HCT116 (cell line): Measurements from ENCODE around the gene SERPINH1. TPM values are rescaled to one million over a fixed set of nuclear protein-coding genes. Genes with fewer than 3 reads are reported as not detected.

Source experiments
- ATAC-seq: fragments of 200-7000 bp; cut with Tn5 transposase; 2 replicates; pipeline ENCODE4 v1.9.1; 2020; ENCODE audit warnings: mild to moderate bottlenecking, moderate library complexity
- BruUV-seq: library from RNA; stranded (reverse); fragments of 400-500 nt; replicated peaks from 2 replicates; lab custom pipeline; 2021; lab: Mats Ljungman, UMichigan
- CTCF ChIA-PET: fragments of 300-600 bp; sonication (Branson Sonifier 250); formaldehyde crosslinking; loops from one replicate; lab custom pipeline; 2021; ENCODE audit warnings: antibody characterized with exemption; lab: Charles Lee
- POLR2A ChIA-PET: fragments of 300-600, 350-600 bp; sonication (Branson Sonifier 250); formaldehyde crosslinking; loops from one replicate; lab custom pipeline; 2021; ENCODE audit warnings: antibody characterized with exemption; lab: Charles Lee
- RAD21 ChIA-PET, 2 experiments: fragments of 300-600 bp; sonication (Branson Sonifier 250); formaldehyde crosslinking; loops; one replicate each; lab custom pipeline; 2023; ENCODE audit warnings: low total read pairs in 2 of 2; ENCODE audit not compliant: uncharacterized antibody in 2 of 2, unreplicated experiment in 2 of 2, low non-redundant PET in 1 of 2; lab: Charles Lee
- DNase-seq: peaks from one replicate; pipeline ENCODE4 v3.0.0-alpha.2; 2010; ENCODE audit warnings: low read depth, low spot score
- H2AFZ ChIP-seq: fragments of 200-600 bp; shearing (Covaris generic), sonication (generic); 2 replicates; pipeline ENCODE4 v1.6.1; 2017; ENCODE audit warnings: low read depth, mixed run types, mixed read lengths, antibody characterized with exemption, low read length; ENCODE audit not compliant: poor library complexity, severe bottlenecking
- H3K27ac ChIP-seq: 2 replicates; pipeline ENCODE4 v1.5.1; 2012; ENCODE audit warnings: low read depth, low read length
- H3K27me3 ChIP-seq: fragments of 200-600 bp; sonication (generic); 2 replicates; pipeline ENCODE4 v1.6.1; 2016; ENCODE audit warnings: mixed run types, low read length, mixed read lengths; ENCODE audit not compliant: insufficient read depth
- H3K36me3 ChIP-seq, 2 experiments: fragments of 200-500 bp in 1 of 2; fragments of 200-600 bp in 1 of 2; sonication (Bioruptor generic) in 1 of 2; sonication (generic) in 1 of 2; 2 replicates each; pipeline versions ENCODE4 v1.5.1 to v1.6.1; 2014 to 2016; ENCODE audit warnings: low read length in 2 of 2, inconsistent platforms in 1 of 2, mixed read lengths in 1 of 2, mixed run types in 1 of 2; ENCODE audit not compliant: insufficient read depth in 2 of 2, control insufficient read depth in 1 of 2
- H3K4me1 ChIP-seq, 2 experiments: fragments of 200-600 bp in 1 of 2; sonication (generic) in 1 of 2; 2 replicates each; pipeline versions ENCODE4 v1.5.1 to v1.6.1; 2012 to 2017; ENCODE audit warnings: low read length in 2 of 2, inconsistent platforms in 1 of 2, mild to moderate bottlenecking in 1 of 2, mixed read lengths in 1 of 2, mixed run types in 1 of 2, moderate library complexity in 1 of 2; ENCODE audit not compliant: insufficient read depth in 2 of 2, control insufficient read depth in 1 of 2
- H3K4me2 ChIP-seq: fragments of 200-600 bp; sonication (generic); 2 replicates; pipeline ENCODE4 v1.6.1; 2017; ENCODE audit warnings: mixed run types, low read length, mixed read lengths
- H3K4me3 ChIP-seq, 2 experiments: fragments of 200-600 bp in 1 of 2; sonication (generic) in 1 of 2; replicated peaks in 1 of 2; 2 replicates each; pipeline ENCODE4 v1.5.1; 2011 to 2016; ENCODE audit warnings: low read length in 2 of 2, control low read depth in 1 of 2, low read depth in 1 of 2, mild to moderate bottlenecking in 1 of 2, mixed read lengths in 1 of 2, mixed run types in 1 of 2
- H3K79me2 ChIP-seq: fragments of 200-600 bp; sonication (generic); 2 replicates; pipeline ENCODE4 v1.6.1; 2017; ENCODE audit warnings: mild to moderate bottlenecking, mixed run types, low read length, moderate library complexity, mixed read lengths; ENCODE audit not compliant: insufficient read depth
- H3K9ac ChIP-seq: fragments of 200-600 bp; sonication (generic); 2 replicates; pipeline ENCODE4 v1.6.1; 2016; ENCODE audit warnings: low read length, mixed read lengths
- H3K9me2 ChIP-seq: fragments of 200-600 bp; sonication (generic), shearing (Covaris generic); 2 replicates; pipeline ENCODE4 v1.6.1; 2017; ENCODE audit warnings: mixed run types, mild to moderate bottlenecking, moderate library complexity; ENCODE audit not compliant: insufficient read depth
- H3K9me3 ChIP-seq, 2 experiments: fragments of 200-500 bp in 1 of 2; fragments of 200-600 bp in 1 of 2; sonication (Bioruptor generic) in 1 of 2; sonication (generic) in 1 of 2; 2 replicates each; pipeline ENCODE4 v1.6.1; 2014 to 2017; ENCODE audit warnings: low read length in 2 of 2, mixed read lengths in 2 of 2, inconsistent platforms in 1 of 2, low read depth in 1 of 2, mild to moderate bottlenecking in 1 of 2, mixed run types in 1 of 2, moderate library complexity in 1 of 2; ENCODE audit not compliant: control insufficient read depth in 1 of 2, insufficient read depth in 1 of 2
- H4K20me1 ChIP-seq: fragments of 200-600 bp; sonication (generic), shearing (Covaris generic); 2 replicates; pipeline ENCODE4 v1.6.1; 2017; ENCODE audit warnings: mixed run types, mild to moderate bottlenecking, moderate library complexity; ENCODE audit not compliant: insufficient read depth
- EZH2 ChIP-seq: fragments of 200-600 bp; sonication (generic); IDR thresholded peaks from 2 replicates; pipeline ENCODE4 v1.6.1; 2017; ENCODE audit warnings: antibody characterized with exemption, mixed run types
- EZH2phosphoT487 ChIP-seq: fragments of 200-600 bp; IDR thresholded peaks from 2 replicates; pipeline ENCODE4 v1.6.1; 2018; ENCODE audit warnings: antibody characterized with exemption, borderline replicate concordance
- FOSL1 ChIP-seq: IDR thresholded peaks from 2 replicates; pipeline ENCODE4 v1.6.1; 2012; ENCODE audit warnings: low read depth
- JUND ChIP-seq: IDR thresholded peaks from 2 replicates; pipeline ENCODE4 v1.6.1; 2012
- POLR2A ChIP-seq: IDR thresholded peaks from 2 replicates; pipeline ENCODE4 v1.7.0; 2011; ENCODE audit warnings: borderline replicate concordance; ENCODE audit not compliant: insufficient read depth, insufficient read length; ENCODE audit errors: extremely low read depth
- RAD21 ChIP-seq: IDR thresholded peaks from 2 replicates; pipeline ENCODE4 v1.6.1; 2012; ENCODE audit warnings: low read depth, mild to moderate bottlenecking
- REST ChIP-seq: IDR thresholded peaks from 2 replicates; pipeline ENCODE4 v1.6.1; 2012; ENCODE audit warnings: low read depth
- SP1 ChIP-seq: IDR thresholded peaks from 2 replicates; pipeline ENCODE4 v1.6.1; 2012; ENCODE audit warnings: low read depth
- ZBTB33 ChIP-seq: IDR thresholded peaks from 2 replicates; pipeline ENCODE4 v1.6.1; 2011; ENCODE audit warnings: mild to moderate bottlenecking, low read length, moderate library complexity; ENCODE audit not compliant: insufficient replicate concordance; ENCODE audit errors: extremely low read depth
- ZFX ChIP-seq: fragments of 450-650 bp; IDR thresholded peaks from 2 replicates; pipeline ENCODE4 v1.6.1; 2017
- ZNF274 ChIP-seq: fragments of 200-500 bp; sonication (Bioruptor generic); IDR thresholded peaks from 2 replicates; pipeline ENCODE4 v1.6.1; 2014; ENCODE audit warnings: mild to moderate bottlenecking, low read depth, low read length, inconsistent platforms
- intact Hi-C: fragments of 100-400 bp; cut with micrococcal nuclease; formaldehyde crosslinking; loops from 2 replicates; pipeline ENCODE4 v1.10.0; 2022
- total RNA-seq: library from RNA; stranded (reverse); gene quantifications from one replicate; pipeline ENCODE4 v1.2.1, GENCODE V29; 2021; ENCODE audit not compliant: unreplicated experiment
- TF ChIP-seq, protein P1 (sequence below): IDR thresholded peaks from 2 replicates; pipeline ENCODE4 v1.6.1; 2012

SERPINH1 gene
- total RNA-seq, 1 experiment from 2014 or later = 84.9 TPM

DNA sequence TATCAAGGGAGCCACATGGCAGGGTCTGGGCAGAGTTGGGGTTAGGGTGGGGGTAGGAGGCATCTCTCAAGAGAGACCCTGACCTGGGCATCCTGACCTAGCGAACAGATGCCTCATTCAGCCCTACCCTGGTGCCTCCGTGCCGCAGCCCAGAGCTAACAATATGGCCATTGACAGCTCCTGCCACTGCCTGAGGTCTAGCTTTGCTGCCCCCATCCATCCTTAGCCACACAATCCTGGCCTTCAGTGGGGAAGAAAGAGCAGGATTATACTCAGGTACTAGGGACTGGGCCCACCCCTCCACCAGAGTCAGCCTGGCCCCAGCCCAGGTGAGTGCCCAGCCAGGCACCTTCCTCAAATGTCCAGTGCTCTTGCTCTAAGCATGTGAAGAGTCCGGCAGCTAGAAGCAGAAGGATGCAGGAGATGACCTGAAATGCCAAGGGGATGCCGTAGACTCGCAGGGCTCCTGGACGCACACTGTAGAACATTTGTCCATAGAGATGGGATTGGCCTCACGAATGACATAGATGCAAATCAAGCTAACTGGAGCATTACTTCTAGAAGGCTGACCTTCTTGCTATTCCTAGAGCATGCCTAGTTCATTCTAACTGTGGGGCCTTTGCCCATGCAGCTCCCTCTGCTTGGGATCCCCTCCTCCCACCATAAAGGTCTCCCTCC, 13.3 kb upstream of the SERPINH1 start:
- intact Hi-C loops = loop anchor here (5.0 kb wide), 2 partner anchors 319 to 769 kb away; no protein-coding TSS in a partner anchor
- Histone ChIP-seq H3K4me3 (no peak overlapping the region), H3K4me1 (peaks cover 0 to 8% of the 10 kb centered on the region in 2 experiments; a peak in 2 of 4 replicates), H3K27me3 (no peaks in the 10 kb centered on the region), H3K27ac (no peak overlapping the region)
- POLR2A ChIA-PET = no interaction called here
- TF ChIP-seq EZH2phosphoT487 = no peak
- no peak for TF ChIP-seq POLR2A
- TF ChIP-seq, protein P1, sequence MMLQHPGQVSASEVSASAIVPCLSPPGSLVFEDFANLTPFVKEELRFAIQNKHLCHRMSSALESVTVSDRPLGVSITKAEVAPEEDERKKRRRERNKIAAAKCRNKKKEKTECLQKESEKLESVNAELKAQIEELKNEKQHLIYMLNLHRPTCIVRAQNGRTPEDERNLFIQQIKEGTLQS = no peak
- no peak for TF ChIP-seq RAD21
- TF ChIP-seq ZBTB33 = no peak
- TF ChIP-seq ZFX = no peak
- TF ChIP-seq REST = no peak
- TF ChIP-seq ZNF274 = no peak
- TF ChIP-seq JUND = no peak
- TF ChIP-seq SP1 = no peak
- no peak for TF ChIP-seq FOSL1
- TF ChIP-seq EZH2 = no peak
- TF ChIP-seq, all 23 proteins: peak for 0
- no peaks in the 10 kb centered on the region for H3K9me2 ChIP-seq
- ATAC-seq (no peak), DNase-seq (no peak)
- BruUV-seq = no TSS peak
- RAD21 ChIA-PET = no interaction called here
- CTCF ChIA-PET = no interaction called here
- H3K79me2 ChIP-seq = no peaks in the 10 kb centered on the region
- no peak overlapping the region for H2AFZ ChIP-seq
- H3K36me3 ChIP-seq = no peaks in the 10 kb centered on the region
- H3K4me2 ChIP-seq = no peak overlapping the region
- no peaks in the 10 kb centered on the region for H3K9me3 ChIP-seq
- no peak overlapping the region for H3K9ac ChIP-seq
- no peaks in the 10 kb centered on the region for H4K20me1 ChIP-seq
